HG03064 (cell line): ENCODE measurements around the gene MED17.

Source experiments
- ATAC-seq: cut with Tn5 transposase; IDR thresholded peaks from one replicate; pipeline ENCODE4 v1.9.1; 2021; ENCODE audit warnings: low read depth; ENCODE audit not compliant: unreplicated experiment

MED17 gene

DNA sequence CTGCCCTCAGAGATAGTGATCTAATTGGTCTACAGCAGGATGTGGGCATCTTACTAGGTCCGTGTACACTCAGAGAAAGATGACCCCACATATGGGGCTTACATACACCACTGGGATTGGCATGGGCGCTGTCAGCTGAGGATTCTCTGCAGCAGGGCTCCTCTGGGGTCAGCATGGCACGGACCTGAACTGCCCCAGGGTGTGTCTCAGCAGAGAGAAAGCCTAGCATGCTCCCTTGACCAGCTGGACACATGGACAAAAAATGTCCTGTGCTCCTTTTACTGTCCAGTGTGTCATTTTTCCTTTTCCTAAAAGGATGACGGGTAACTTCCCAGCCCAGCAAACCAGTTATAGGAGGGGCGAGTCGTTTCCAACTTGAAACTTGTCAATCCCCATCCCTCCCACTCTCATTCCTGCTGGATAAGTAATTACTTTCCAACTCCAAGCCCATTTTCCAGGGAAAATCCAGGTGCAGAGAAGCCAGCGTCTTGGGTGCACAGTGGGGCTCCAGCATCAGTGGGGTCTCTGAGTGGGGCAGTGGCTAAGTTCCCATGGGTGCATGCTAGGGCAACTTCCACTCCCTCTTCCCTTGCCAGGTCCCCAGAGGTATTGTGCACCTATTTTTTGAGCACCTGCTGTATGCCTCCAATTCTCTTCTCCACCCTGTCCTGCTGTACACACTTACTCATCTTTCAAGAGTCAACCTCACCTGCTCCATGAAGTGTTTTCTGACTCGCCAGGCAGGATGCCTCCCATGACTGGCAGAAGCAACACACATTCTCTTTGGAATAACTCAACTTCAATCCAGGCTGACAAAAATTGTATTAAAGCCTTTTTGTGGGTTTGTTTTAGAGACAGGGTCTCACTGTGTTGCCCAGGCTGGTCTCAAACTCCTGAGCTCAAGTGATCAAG is 61.4 kb downstream of the MED17 start:
- no peak for ATAC-seq

DNA sequence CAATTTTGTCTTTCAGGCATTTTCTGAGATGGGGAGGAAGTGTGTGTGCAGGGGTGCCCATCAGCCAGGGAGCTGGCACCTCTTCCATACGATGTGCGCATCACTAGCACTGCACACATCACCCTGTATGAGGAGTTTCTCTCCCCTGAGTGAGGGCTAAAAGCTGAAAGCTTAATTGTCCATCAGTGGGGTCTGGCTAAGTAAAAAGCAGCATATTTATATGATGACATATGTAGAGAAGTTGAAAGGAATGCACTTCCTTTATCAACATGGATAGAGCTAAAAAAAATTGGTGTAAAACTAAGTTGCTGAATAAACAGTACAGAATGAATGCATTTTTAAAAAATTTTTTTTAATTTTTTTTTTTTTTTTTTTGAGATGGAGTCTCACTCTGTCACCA is 62.3 kb downstream of the MED17 start:
- no peak for ATAC-seq

DNA sequence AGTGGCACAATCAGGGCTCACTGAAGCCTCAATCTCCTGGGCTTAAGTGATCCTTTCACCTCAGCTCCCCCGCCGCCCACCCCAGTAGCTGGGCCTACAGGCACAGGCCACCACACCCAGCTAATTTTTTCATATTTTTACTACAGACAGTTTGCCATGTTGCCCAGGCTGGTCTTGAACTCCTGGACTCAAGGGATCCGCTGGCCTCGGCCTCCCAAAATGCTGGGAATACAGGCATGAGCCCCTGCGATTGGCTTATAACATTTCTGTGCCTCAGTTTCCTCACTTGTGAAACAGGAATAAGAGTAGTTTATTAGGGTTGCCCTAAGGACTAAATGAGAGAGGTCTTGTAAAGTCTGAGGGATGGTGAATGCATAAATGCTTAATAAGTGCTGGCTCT is 65.1 kb downstream of the MED17 start:
- ATAC-seq = no peak

DNA sequence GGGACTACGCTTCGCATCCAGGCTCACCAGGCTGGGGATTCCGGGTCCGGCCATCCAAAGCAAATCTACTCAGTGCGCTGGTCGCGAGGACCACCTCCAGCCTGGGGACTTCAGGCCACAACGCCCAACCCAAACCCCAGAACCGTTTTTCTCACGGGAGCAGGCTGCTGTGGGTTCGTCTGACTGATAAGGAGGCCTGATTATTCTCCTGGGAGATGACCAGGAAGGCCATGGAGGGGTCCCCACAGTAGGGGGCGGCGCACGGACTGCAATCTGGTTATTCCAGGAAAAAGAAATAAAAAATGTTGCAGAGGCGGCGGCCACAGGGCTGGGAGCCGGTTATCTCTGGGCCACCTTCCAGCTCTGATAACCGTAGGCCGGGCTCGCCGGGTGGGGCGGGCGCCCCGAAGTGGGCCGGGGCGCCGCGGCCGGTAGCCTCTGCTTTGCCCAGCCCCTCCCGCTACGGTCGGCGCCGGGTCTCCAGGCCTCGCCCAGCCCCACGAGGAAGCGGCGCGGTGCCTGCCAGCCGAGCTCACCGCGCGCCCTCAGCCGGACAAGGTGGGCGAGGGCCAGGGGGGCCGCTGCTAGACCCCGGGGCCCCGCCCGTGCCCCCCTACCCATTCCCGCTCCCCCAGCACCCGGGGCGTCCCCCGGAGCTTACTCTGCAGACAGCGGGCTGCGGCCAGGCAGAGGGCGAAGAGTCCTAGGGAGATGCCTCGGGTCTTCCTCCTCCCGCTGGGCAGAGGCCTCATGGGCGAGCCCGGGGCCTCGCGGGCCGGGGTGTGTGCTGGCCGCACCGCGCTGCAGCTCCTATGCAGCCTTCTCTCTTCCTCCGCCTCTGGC is 65.9 kb downstream of the MED17 start:
- no peak for ATAC-seq

DNA sequence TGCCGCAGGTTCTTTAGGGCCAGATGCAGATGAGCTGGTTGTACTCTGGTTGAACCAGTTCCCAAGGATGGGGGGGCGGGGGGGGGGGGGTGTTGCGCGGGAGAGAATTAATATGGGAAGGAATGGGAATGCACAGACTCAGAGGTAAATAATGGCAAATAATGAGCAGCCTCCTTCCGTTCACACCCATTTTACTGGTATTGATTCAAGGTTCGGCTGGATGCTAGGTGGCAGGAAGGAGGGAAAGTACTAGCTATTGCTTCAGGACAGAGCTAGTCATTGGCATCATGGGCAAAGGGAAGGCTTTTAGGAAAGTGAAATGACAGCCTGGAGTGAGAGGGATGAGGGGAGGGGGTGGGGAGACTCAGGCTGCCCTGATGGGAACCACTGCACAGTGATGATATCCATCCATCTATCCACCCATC is 66.5 kb downstream of the MED17 start, which contains the start of gene VSTM5:
VSTM5 (minus strand) TSS at position 25 of the 425 bp plus-strand sequence. CDS start 116 bp downstream, outside the sequence.
- no peak for ATAC-seq

DNA sequence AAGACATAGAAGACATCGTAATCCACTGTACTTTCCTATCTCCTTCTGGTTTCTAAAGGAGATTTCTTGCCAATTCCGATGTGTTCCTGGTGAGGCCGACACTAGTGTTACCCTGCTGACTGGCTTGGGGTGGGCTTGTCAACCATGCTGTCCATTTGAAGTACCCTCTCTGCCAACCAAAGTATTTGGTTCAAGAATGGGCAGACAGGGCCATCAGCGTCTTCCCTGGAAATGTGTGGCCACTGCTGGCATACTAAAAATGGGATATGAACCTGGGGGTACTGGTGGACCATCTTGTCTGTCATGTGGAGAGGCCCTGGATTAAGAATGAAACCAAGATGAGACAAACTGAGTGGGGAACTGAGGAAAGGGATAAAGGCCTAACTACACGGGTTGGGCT is 68.2 kb downstream of the MED17 start:
- no peak for ATAC-seq

DNA sequence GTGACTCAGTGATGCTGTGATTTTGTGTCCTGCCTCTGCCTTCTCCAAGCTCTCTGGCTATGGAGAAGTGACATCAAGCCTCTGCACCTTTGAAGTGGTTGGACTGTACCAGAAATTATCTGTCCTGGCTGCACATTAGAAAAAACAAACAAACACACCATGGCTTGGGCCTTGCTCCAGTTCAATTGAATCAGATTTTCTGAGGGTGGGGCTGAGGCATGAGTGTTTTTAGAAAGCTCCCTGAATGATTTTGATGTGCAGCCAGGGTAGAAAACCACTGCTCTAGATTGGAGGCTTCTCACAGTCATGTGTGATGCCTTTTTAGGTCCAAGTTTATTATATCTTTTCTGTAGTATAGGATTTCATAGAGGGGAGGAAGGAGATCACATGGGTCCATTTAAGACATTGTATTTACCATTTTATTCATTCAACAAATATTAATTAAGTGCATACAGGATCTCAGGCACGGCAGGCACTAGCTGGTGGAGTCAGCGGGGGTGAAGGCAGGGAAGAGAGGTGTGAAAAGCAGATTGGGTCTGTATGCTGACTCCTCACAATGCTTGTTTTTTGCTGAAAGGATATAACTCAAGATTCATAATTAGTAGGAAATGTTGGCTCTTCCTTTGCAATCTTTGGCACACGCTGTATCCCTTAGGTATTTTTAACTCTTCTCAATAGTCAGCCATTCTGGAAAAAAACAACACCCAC is 73.5 kb downstream of the MED17 start:
- no peak for ATAC-seq

DNA sequence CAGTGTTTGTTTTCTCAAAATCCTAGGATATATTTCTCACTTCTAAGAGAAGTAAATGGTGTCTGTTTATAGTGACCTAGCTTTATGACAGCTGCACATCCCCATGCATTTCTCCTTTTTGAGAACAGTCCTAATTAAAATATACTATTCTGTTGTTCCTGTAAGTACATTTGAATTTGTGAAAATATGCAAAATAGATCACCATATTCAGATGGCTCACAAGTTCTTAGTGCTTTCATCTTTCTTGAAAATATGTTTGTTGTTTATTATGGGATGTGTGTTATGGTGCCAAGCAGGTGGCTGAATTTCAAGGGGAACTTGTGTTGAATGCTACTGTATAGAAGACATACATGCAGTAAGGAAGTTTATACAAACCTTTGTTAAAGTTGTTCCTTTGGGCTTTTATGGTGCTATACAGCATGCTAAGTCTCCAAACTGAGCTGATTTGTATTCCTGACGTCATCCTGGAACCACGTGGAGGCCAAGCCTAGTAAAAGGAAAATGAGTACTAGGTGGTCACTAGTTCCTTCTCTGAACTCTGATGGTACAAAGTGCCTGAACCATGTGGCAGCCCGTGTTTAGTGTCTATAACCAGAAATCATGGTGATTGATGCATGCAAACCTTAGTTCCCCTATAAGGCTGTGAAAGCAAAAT is 74.2 kb downstream of the MED17 start:
- ATAC-seq = no peak

DNA sequence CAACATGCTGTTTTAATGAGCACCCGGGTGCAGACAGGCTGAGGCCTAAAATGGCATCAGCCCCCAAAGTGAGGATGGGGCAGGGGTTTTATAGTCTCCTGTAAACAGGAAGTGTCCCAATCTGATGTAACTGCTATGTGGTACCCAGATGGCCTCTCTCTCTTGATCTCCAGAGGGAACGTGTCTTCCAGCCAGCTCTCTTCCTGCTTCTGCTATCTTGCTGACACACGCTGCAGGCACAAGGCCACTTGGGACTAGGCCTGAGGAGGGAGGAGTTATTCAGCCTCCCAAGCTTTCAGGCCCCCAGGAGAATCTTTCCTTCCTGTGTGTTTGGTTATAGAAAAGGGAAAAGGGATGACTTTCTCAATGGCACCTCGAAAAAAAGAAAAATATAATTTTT is 77.7 kb downstream of the MED17 start:
- ATAC-seq = no peak
